A673 (cell line): Measurements from ENCODE around the gene GNPTAB. TPM values are rescaled to one million over a fixed set of nuclear protein-coding genes. Genes with fewer than 3 reads are reported as not detected.
"Not testable (repeated sequence)": the region's sequence is repeated elsewhere in the genome, so short reads cannot be mapped to it uniquely, and the experiment has no call there.

ENCODE experiments used
- BruUV-seq: library from RNA; stranded (reverse); fragments of 400-500 nt; replicated peaks from 2 replicates; lab custom pipeline; 2021; lab: Mats Ljungman, UMichigan
- CTCF ChIA-PET: fragments of 300-600 bp; sonication (Branson Sonifier 250); formaldehyde crosslinking; loops from one replicate; lab custom pipeline; 2022; ENCODE audit warnings: antibody characterized with exemption; lab: Charles Lee
- POLR2A ChIA-PET: fragments of 300-600 bp; sonication (Branson Sonifier 250); formaldehyde crosslinking; loops from one replicate; lab custom pipeline; 2022; ENCODE audit warnings: antibody characterized with exemption; ENCODE audit not compliant: low non-redundant PET; lab: Charles Lee
- DNase-seq: peaks from one replicate; pipeline ENCODE4 v3.0.0-alpha.2; 2015; ENCODE audit warnings: low spot score
- H3K27ac ChIP-seq: fragments of 200-600 bp; sonication (generic); 2 replicates; pipeline ENCODE4 v1.5.1; 2016; ENCODE audit warnings: mixed run types, low read depth, mild to moderate bottlenecking, mixed read lengths, antibody characterized with exemption, low read length; ENCODE audit not compliant: poor library complexity, severe bottlenecking
- H3K27me3 ChIP-seq: fragments of 200-600 bp; sonication (generic); replicated peaks from 2 replicates; pipeline ENCODE4 v1.6.1; 2017; ENCODE audit warnings: mixed run types, low read depth, mild to moderate bottlenecking, mixed read lengths, antibody characterized with exemption, low read length; ENCODE audit not compliant: insufficient read depth, poor library complexity
- H3K36me3 ChIP-seq: fragments of 200-600 bp; sonication (generic); 2 replicates; pipeline ENCODE4 v1.6.1; 2016; ENCODE audit warnings: mixed run types, mild to moderate bottlenecking, mixed read lengths, antibody characterized with exemption, low read length; ENCODE audit not compliant: insufficient read depth, poor library complexity, severe bottlenecking
- H3K4me1 ChIP-seq: fragments of 200-600 bp; sonication (generic); 2 replicates; pipeline ENCODE4 v1.6.1; 2017; ENCODE audit warnings: mixed run types, mild to moderate bottlenecking, mixed read lengths, antibody characterized with exemption, low read length; ENCODE audit not compliant: insufficient read depth, poor library complexity, severe bottlenecking
- H3K4me3 ChIP-seq: fragments of 200-600 bp; sonication (generic); 2 replicates; pipeline ENCODE4 v1.5.1; 2016; ENCODE audit warnings: low read depth, mixed run types, mild to moderate bottlenecking, mixed read lengths, low read length; ENCODE audit not compliant: poor library complexity, severe bottlenecking
- H3K9me3 ChIP-seq: fragments of 200-600 bp; sonication (generic); 2 replicates; pipeline ENCODE4 v1.6.1; 2016; ENCODE audit warnings: mixed run types, low read depth, mild to moderate bottlenecking, mixed read lengths, antibody characterized with exemption, low read length; ENCODE audit not compliant: poor library complexity, severe bottlenecking
- EZH2 ChIP-seq: fragments of 200-600 bp; sonication (generic); IDR thresholded peaks from 2 replicates; pipeline ENCODE4 v1.6.1; 2017; ENCODE audit warnings: borderline replicate concordance, low read depth, mild to moderate bottlenecking, mixed read lengths, antibody characterized with exemption, low read length; ENCODE audit not compliant: poor library complexity, severe bottlenecking
- intact Hi-C: fragments of 100-400 bp; cut with micrococcal nuclease; formaldehyde crosslinking; loops from one replicate; pipeline ENCODE4 v1.10.0; 2022; ENCODE audit not compliant: unreplicated experiment
- total RNA-seq: library from RNA; stranded (reverse); gene quantifications from 2 replicates; pipeline ENCODE4 v1.2.3, GENCODE V29; 2021
- TF ChIP-seq, protein P1 (sequence below): fragments of 300-800, 200-600 bp; sonication (generic); conservative IDR thresholded peaks from 2 replicates; pipeline ENCODE4 v1.5.1; 2017; ENCODE audit warnings: low read depth, mild to moderate bottlenecking, antibody characterized with exemption, low read length, moderate library complexity, mixed read lengths

The GNPTAB gene
- total RNA-seq, 1 experiment from 2014 or later = 19.9 TPM

DNA sequence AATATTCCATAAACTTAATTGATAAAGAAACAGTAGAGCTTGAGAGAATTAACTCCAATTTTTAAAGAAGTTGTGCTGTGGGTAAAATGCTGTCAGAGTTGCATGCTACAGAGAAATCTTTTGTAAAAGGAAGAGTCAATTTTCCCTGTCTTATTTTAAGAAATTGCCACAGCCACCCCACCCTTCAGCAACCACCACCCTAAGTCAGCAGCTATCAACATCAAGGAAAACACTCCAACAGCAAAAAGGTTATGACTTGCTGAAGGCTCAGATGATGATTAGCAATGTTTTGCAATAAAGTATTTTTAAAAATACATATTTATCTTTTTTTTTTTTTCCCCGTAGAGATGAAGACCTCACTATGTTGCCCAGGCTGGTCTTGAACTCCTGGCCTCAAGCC lies 40.2 kb upstream of the GNPTAB start:
- ChIA-PET POLR2A (interaction anchor here (0.7 kb wide), 1 partner anchor 831 kb away, joined by 11 read pairs; no protein-coding TSS in a partner anchor), CTCF (no interaction called here)
- intact Hi-C loops = no loop called here

GRCh38 chr12:101867619-101868018 lies 36.9 kb upstream of the GNPTAB start:
- DNase-seq, POLR2A ChIA-PET, H3K9me3 ChIP-seq, H3K4me1 ChIP-seq, H3K27ac ChIP-seq, CTCF ChIA-PET, H3K4me3 ChIP-seq, intact Hi-C loops, H3K36me3 ChIP-seq, H3K27me3 ChIP-seq, BruUV-seq: not testable (repeated sequence)

More for the DNA sequence above, 40.2 kb upstream of the GNPTAB start:
- no peak overlapping the region for H3K27ac ChIP-seq
- H3K27me3 ChIP-seq = no peaks in the 10 kb centered on the region
- peaks cover 8% of the 10 kb centered on the region for H3K4me1 ChIP-seq
- H3K4me3 ChIP-seq = no peak overlapping the region
- H3K36me3 ChIP-seq = no peaks in the 10 kb centered on the region
- no peak for TF ChIP-seq EZH2
- TF ChIP-seq, protein P1, sequence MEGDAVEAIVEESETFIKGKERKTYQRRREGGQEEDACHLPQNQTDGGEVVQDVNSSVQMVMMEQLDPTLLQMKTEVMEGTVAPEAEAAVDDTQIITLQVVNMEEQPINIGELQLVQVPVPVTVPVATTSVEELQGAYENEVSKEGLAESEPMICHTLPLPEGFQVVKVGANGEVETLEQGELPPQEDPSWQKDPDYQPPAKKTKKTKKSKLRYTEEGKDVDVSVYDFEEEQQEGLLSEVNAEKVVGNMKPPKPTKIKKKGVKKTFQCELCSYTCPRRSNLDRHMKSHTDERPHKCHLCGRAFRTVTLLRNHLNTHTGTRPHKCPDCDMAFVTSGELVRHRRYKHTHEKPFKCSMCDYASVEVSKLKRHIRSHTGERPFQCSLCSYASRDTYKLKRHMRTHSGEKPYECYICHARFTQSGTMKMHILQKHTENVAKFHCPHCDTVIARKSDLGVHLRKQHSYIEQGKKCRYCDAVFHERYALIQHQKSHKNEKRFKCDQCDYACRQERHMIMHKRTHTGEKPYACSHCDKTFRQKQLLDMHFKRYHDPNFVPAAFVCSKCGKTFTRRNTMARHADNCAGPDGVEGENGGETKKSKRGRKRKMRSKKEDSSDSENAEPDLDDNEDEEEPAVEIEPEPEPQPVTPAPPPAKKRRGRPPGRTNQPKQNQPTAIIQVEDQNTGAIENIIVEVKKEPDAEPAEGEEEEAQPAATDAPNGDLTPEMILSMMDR = no peak
- DNase-seq = no peak
- peaks cover 8% of the 10 kb centered on the region for H3K9me3 ChIP-seq
- no TSS peak for BruUV-seq

GRCh38 chr12:101866615-101867373 lies 36.0 kb upstream of the GNPTAB start:
- peaks cover 8% of the 10 kb centered on the region for H3K9me3 ChIP-seq
- no peak overlapping the region for H3K4me3 ChIP-seq
- no peak for DNase-seq
- no peak overlapping the region for H3K27ac ChIP-seq
- ChIA-PET CTCF (interaction anchor here (0.6 kb wide), 1 partner anchor 759 kb away, joined by 3 read pairs; no protein-coding TSS in a partner anchor), POLR2A (no interaction called here)
- no TSS peak for BruUV-seq
- intact Hi-C loops = no loop called here
- H3K27me3 ChIP-seq = no peaks in the 10 kb centered on the region
- no peaks in the 10 kb centered on the region for H3K36me3 ChIP-seq
- H3K4me1 ChIP-seq = no peaks in the 10 kb centered on the region
- TF ChIP-seq, protein P1 = no peak
- TF ChIP-seq EZH2 = no peak

DNA sequence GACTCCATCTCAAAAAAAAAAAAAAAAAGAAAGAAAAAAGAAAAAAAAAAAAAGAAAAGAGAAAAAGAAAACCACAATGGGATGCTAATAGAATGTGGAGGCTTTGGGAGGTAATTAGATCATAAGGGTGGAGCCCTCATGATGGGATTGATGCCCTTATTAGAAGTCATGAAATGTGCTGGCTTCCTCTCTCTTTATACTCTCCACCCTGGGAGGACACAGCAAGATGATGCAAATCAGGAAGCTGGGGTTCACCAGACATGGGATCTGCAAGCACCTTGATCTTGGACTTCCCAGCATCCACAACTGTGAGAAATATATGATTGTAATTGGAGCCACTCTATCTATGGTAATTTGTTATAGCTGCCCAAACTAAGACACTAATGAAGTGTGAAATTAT lies 33.2 kb upstream of the GNPTAB start:
- no TSS peak for BruUV-seq
- ChIA-PET POLR2A (no interaction called here), CTCF (no interaction called here)
- Histone ChIP-seq H3K27ac (no peak overlapping the region), H3K9me3 (peaks cover under 1% of the 10 kb centered on the region), H3K4me3 (no peak overlapping the region), H3K27me3 (no peaks in the 10 kb centered on the region), H3K36me3 (no peaks in the 10 kb centered on the region), H3K4me1 (no peaks in the 10 kb centered on the region)
- intact Hi-C loops = no loop called here
- TF ChIP-seq EZH2 = no peak
- TF ChIP-seq, protein P1 = no peak
- DNase-seq = no peak
